HG03095 (cell line): Measurements from ENCODE around the gene EIF2B4.

ENCODE experiments used
- ATAC-seq: cut with Tn5 transposase; IDR thresholded peaks from one replicate; pipeline ENCODE4 v1.9.1; 2021; ENCODE audit warnings: moderate library complexity; ENCODE audit not compliant: unreplicated experiment

The EIF2B4 gene

DNA sequence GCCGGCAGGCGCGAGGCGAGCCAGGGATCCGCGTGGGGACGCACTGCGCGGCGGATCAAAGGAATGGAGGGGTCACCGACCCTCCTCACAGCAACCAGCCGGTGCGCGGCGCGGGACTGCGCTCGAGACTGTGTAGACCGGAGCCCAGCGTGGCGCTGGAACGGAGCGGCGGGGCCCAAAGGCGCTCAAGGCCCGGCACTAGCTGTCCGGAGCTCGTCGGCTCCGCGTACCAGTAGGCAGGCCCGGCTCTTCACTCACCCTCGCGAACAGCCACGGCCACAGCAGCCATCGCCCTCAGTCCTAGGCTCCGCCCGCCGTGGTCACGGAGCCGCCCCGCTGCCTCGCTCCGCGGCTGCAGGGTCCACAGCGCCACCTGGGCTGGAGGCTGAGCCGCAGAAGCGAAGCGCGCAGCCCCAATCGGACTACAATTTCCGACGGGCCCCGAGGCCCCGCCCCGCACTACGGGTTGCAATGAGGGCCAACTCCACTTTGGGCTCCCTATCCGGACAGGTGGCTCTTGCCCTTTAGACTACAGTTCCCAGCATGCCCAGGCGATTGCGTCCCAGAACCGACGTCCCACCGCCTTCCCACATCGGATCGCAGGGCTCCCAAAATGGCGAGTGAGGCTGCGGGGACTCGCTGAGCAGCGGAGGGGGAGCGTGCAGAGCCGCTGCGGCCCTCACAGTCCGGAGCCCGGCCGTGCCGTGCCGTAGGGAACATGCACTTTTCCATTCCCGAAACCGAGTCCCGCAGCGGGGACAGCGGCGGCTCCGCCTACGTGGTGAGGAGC is at the start of gene EIF2B4, which contains the start of gene SNX17:
EIF2B4 (minus strand) TSS at position 313 of the 790 bp plus-strand sequence; CDS start at position 289, 24 bp downstream.
SNX17 (plus strand) TSS at position 591 of the 790 bp plus-strand sequence; CDS start at position 719, 128 bp downstream.
- ATAC-seq = peak; percentile 87

DNA sequence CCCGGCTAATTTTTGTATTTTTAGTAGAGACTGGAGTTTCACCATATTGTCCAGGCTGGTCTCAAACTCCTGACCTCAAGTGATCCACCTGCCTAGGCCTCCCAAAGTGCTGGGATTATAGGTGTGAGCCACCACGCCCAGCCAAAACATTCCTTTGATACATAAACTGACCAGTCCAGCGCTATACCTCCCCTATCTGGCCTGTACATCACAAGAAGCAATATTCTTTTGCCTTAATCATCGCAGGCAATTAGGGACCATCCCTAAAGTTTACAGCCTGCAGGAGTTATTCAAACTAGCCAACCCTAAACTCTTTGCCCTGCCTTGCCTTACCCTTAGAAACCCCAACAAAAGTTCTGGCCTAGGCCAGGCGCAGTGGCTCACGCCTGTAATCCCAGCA is 46.0 kb upstream of the EIF2B4 start:
- ATAC-seq = no peak

- ATAC-seq = no peak
These were observed 42.4 kb upstream of the EIF2B4 start for GRCh38 chr2:27412419-27413152.

DNA sequence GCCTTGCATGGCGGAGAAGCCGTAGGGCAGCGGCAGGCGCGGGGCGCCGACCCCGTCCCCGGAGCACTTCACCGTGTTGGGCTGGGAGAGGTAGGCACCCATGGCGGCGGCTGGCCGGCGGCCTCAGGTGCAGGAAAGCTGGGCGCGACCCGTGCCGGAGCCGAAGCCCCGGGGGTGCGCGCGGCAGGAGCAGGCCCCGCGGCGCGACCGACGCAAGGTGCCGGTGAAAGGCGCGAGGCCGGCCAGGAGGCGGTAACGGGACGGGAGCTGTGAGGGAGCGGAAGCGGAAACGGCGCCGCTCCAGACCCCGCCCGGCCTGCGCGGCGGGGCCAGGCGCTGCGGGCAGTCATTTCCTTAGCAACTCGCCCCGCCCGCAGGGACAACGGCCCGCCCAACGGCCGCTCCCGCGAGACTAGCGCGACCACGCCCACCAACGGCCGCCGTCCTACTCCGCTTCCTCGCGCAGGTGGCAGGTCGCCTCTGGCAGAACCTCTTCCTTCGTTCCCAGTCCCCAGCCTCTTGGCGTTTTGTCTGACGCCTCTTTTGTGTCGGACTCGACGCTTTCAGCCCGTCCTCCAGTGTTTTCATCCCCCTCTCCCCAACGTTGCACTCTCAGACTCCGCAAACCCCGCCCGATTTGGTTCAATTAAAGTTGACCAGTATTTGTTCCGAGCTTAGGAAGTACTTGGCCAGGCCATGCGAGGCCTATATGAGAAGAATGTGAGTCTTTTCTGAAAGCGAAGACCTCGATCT is 39.4 kb upstream of the EIF2B4 start, which contains the start of gene PPM1G:
PPM1G (minus strand) TSS at position 271 of the 753 bp plus-strand sequence; CDS start at position 102, 169 bp downstream.
- peak; percentile 96 for ATAC-seq

- ATAC-seq = peak; percentile 23
These were observed 38.6 kb upstream of the EIF2B4 start for GRCh38 chr2:27408601-27409320.

GRCh38 chr2:27407798-27408491 is 37.8 kb upstream of the EIF2B4 start:
- no peak for ATAC-seq

DNA sequence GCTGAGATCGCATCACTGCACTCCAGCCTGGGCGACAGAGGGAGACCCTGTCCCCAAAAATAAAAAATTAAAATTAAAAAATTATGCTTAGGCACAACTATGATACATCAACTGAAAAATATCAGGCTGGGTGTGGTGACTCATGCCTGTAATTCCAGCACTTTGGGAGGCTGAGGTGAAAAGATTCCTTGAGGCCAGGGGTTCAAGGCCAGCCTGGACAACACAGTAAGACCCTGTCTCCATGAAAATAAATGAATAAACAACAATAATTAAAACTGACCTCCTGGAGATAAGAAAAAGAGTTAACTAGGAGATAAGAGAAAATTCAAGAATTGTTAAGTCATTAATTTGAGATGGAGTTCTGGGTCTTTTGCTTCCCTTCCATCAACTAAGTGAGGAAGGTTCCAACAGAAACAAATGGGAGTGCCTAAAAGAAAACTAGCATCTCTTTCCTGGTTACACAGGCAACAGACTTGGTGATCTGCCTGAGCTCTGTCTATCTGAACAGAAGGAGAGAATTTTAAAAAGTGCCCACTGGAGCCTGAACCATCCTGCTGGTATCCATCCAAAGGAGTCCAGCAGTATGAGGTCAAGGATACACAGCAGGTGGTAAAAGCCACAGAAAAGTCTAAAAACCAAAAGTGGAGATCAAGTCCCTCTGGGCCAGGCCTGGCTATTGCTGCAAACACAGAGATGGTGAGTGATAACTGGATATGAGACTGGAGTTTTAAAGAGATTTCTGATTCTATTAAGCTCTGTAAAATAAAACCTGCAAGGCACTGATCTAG is 30.4 kb upstream of the EIF2B4 start:
- no peak for ATAC-seq

GRCh38 chr2:27398962-27399361 is 28.8 kb upstream of the EIF2B4 start:
- no peak for ATAC-seq

DNA sequence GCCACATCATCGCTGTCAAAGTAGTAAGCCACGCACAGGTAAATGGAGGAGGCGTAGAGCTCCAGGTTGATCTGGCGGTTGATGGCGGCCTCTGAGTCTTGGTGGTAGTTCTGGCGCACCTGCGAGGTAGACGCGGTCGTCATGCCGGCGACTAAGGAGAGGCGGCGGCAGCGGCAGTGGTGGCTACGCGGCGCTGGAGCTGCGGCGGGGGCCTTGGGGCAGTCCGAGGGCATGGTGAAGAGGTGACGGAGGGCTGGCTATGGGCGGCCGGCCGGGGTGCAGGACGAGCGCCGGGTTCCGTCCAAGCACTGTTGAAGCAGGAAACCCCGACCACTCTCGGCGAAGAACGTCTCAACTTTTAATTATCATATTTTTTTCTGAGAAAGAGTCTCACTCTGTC is 23.1 kb upstream of the EIF2B4 start:
- ATAC-seq = no peak

GRCh38 chr2:27390822-27391679 is 20.9 kb upstream of the EIF2B4 start:
- ATAC-seq = no peak

DNA sequence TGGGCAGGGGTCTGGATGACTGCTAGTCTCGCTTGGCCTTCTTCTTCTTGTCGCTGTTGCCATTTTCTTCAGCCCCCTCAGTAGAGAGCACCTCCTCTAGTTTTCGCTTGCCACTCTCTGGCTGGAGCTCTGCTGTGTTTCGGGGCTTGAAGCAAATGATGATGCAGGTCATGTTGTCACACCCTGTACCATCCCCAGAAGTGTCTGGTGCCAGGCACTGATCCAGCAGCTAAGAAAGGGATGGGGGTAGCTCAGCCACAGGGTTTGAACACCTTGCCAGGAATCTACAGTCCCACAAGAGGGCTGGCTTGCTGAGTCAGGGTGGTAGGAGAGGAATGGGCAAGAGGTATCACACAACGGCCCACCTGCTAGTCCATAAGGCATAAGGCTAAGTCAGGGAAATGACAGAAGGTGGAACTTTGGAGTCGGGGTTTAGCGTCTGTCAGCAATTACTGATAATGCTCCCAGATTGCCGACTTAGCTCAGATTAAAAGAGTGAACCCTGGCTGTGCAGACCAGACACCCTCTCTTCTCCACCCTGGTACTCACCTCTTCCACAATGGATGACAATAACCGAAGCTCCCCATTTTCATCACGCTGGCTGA is 11.5 kb upstream of the EIF2B4 start:
- no peak for ATAC-seq

DNA sequence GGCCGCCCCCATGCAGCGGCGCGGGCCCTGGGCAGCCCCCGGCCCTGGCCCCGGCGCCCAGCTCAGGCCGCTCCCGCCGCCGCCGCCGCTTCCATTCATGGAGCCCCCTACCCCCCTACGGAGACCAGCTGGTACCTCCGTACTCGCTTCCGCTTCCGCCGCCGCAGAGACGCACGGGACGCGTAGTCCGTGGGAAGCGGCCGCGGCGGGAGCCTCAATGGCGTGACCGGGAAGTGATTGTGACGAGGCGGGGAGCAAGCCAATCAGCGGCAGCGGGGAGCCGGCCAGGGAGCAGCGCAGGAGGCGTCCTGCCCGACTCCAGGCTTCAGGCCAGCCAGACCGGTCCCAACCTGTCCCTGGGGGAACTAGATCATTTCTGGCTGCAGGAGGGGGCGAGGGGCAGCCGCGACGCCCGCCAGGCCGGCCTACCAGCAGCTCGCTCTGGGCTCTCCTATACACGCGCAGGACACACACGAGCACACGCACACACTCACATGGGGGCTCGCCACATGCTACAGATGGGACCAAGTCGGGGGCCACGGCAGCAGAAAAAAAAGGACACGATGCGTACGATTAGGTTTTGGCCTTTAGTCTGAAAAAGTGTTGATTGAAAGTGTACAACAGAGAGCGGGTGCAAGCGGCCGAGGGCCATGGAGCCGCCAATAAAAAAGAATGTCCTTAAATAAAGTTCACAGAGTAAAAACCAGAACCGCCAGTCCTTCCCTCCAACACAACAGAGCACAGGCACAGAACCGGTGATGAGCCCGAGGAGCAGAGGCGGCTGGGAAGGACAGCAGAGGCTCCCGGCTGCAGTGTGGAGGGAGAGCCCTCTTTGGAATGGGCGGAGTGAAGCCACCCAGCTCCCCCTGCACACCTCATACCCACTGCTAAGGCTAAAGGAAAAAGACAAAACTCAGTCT is 10.7 kb upstream of the EIF2B4 start, which contains the start of gene ZNF513:
ZNF513 (minus strand) TSS at position 109 of the 920 bp plus-strand sequence. CDS start 208 bp downstream, outside the sequence.
- ATAC-seq = peak; percentile 84

DNA sequence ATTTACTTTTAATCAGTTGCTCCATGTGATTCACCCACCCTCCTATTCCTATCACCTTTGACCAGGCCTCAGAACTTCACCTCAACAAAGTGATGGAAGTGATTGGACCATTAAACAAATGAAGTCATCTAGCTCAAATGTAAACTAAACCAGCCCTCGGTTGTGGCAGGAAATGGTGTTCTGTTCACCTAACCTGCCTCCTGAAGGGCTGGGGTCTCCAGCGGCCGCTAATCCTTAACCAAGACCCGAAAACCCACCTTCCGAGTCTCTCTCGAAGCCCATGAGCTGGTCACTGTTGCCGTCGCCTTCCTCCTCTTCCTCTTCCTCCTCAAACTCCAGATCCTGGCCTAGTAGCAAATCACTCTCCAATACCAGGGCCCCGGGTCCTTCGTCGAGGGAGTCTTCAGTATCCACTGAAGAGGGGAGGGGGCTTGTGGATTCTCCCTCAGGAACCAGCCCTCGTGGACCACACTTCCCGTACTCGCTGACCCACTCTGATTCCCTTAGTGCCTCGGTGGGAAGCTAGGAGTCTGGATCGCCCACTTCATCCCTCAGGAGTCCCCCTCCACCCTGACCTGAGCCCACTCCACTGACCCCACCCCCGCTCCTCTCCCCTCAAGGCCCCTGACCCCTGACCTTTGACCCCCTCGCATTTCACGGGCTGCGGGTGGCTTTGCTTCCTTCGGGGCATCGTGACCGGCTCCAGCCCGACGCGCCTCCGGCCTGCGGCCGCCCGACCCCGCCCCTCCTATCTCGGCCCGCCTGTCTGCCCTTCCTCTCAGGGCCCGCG is 9.9 kb upstream of the EIF2B4 start:
- ATAC-seq = peak; percentile 36

GRCh38 chr2:27379383-27379835 is 9.3 kb upstream of the EIF2B4 start:
- no peak for ATAC-seq

DNA sequence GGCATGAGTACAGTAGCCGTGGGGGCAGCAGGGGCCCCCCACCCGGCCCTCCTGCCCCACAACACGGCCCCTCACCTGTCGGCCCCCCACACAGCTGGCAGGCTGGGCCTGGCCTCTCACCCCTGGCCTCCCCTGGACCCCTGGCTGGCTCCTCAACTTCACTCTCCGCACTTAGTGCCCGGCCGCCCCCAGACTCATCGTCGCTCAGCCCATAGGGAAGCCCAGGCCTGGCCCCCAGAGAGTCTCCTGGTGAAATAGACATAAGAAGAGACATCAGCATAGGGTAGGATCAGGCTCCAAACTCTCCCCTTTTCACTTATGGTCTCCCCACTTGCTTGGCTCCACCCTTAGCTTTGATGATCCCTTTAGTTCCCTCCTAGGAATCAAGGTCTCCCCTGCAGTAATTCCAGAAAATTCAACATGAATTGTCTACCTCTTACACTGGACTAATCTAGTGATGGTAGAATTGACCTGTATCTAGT is 8.7 kb upstream of the EIF2B4 start:
- ATAC-seq = no peak
